ENCODE data around the gene SEMA7A.

The SEMA7A gene

GRCh38 chr15:74431645-74432044, 2.1 kb downstream of the SEMA7A start:
- no peak overlapping the region for H3K27ac ChIP-seq
- TF ChIP-seq ZFX (IDR thresholded peaks at IDR 0.05) (no peak), CTCF (conservative IDR thresholded peaks at IDR 0.05) (no peak)

DNA sequence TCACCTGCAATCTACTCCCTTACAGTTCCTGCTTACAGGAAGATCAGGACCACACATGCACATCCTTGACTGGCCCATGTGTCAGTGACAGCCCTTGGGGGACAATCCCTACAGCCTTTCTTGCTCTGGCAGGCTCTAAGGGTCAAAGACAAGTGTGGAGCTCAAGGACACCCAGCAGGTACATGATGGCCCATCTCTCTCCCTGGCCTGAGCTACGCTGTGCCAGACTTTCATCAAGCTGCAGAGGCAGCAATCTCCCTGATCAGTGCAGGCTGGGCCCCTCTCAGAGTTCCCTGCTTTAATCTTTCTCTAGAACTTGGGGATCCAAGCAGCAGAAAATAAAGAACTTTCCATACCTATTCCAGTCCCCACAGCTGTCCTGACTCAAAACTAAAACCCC, 2.6 kb downstream of the SEMA7A start:
- no peak overlapping the region for H3K27ac ChIP-seq
- no peak for TF ChIP-seq CTCF (conservative IDR thresholded peaks at IDR 0.05)
- TF ChIP-seq ZFX (IDR thresholded peaks at IDR 0.05), result no peak

GRCh38 chr15:74430510-74430951, 3.2 kb downstream of the SEMA7A start:
- no peak for TF ChIP-seq ZFX (IDR thresholded peaks at IDR 0.05)
- no peak for TF ChIP-seq CTCF (conservative IDR thresholded peaks at IDR 0.05)
- H3K27ac ChIP-seq, result no peak overlapping the region

GRCh38 chr15:74429781-74430400, 3.9 kb downstream of the SEMA7A start:
- TF ChIP-seq CTCF (conservative IDR thresholded peaks at IDR 0.05) (no peak), ZFX (IDR thresholded peaks at IDR 0.05) (no peak)
- no peak overlapping the region for H3K27ac ChIP-seq

DNA sequence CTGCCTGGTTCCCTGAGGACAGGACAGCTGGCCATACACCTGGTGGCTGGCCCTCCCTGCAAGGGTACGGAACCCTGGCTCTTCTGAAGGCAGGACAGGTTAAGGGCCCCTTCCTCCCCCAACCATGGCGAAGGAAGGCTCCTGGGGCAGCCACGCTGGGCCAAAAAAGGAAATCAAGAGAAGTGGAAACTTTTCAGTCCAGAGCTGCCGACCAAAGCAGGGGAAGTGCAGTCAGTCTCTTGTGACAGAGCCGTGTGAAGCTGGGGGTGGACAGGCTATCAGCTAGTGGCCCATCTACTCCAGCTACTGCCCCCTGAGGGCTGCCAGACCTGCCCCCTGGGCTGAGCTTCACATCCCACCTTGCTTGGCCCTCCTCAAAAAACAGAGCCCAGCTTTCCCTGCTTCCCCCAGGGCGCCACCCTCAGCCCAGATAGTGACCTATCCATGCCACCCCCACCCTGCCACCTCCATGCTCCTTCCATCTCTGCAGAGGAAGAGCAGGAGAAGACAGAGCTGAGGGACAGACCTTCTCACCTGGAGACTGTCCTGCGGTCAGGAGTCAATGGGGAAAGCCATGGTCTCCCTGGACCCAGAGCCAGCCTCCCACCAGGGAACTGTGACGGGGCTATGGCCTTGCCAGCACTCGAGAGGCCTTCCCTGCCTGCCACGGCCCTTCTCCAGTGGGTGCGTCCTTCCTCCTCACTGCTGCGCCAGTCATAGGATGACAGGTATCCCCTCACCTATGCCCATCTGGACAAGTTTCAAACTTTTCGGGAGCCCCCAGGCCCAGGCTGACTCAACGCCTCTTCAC, 4.6 kb downstream of the SEMA7A start:
- TF ChIP-seq CTCF (conservative IDR thresholded peaks at IDR 0.05) (no peak), ZFX (IDR thresholded peaks at IDR 0.05) (no peak)
- no peak overlapping the region for H3K27ac ChIP-seq

GRCh38 chr15:74428442-74428787, 5.3 kb downstream of the SEMA7A start:
- TF ChIP-seq ZFX (IDR thresholded peaks at IDR 0.05) (no peak), CTCF (conservative IDR thresholded peaks at IDR 0.05) (no peak)
- H3K27ac ChIP-seq, result no peak overlapping the region

DNA sequence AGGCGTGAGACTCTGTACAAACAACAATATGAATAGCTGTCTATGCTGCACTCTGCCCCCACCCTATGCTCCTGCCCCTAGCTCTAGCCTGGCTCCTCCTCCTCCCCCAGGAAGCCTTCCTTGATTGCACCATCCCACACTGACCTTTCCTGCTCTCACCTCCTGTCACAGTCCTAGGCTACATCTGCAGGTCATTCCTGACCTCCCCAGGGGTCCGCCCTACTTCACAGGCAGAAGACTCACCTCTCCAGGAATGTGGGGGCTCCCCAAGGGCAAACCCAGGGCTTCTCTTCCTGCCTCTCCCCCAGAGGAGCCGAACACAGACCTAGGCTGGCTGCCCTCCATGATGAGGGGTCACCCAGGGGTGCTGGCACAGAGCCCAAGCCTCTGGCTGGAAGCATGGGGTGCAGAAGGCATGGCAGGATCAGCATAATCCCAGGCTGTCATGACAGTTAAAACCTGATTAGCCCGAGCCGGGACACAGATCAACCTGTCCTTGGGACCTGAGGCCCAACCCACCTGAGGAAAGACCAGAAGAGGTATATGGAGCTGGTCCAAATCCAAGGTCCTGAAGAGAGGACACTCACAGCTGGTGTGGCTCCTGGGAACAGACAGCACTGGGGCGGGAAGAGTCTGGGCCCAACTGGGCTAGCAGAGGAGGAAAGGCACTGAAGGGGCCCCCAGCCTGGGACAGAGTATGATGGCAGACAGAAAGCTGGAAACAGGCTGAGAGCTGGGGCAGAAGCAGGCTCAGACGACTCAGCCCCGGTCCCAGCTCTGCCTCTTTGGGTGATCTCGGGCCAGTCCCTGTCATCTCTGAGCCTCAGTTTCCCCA, 5.9 kb downstream of the SEMA7A start:
- H3K27ac ChIP-seq, result no peak overlapping the region
- no peak for TF ChIP-seq CTCF (conservative IDR thresholded peaks at IDR 0.05)

Measured in C4-2B (cell line).